ENCODE measurements around the gene EPB41L4A.

The EPB41L4A gene

GRCh38 chr5:112238473-112238872 is 180.6 kb downstream of the EPB41L4A start:
- DNase-seq: peak; percentile 47
- no peak overlapping the region for H2AFZ ChIP-seq (ENCODE audit: low read length)
- H3K36me3 ChIP-seq (replicated peaks; ENCODE audit: insufficient read depth, low read length): no peaks in the 10 kb centered on the region
- H3K4me3 ChIP-seq (ENCODE audit: low read length): no peak overlapping the region
- H3K4me1 ChIP-seq (ENCODE audit: low read length): no peaks in the 10 kb centered on the region
- H3K4me2 ChIP-seq (ENCODE audit: low read depth, low read length): no peak overlapping the region
- no peaks in the 10 kb centered on the region for H3K9me2 ChIP-seq (replicated peaks; ENCODE audit: insufficient read depth, low read length)
- no peak overlapping the region for H3K27ac ChIP-seq (ENCODE audit: low read length)
- no peaks in the 10 kb centered on the region for H3K79me2 ChIP-seq (ENCODE audit: low read length)
- no peaks in the 10 kb centered on the region for H3K9me3 ChIP-seq (replicated peaks; ENCODE audit: insufficient read depth, low read length)
- no peaks in the 10 kb centered on the region for H3K27me3 ChIP-seq (replicated peaks; ENCODE audit: insufficient read depth, low read length)
- H4K20me1 ChIP-seq (ENCODE audit: insufficient read depth, low read length): no peaks in the 10 kb centered on the region
- H3F3A ChIP-seq (ENCODE audit: insufficient read depth, low read length): no peaks in the 10 kb centered on the region
- H3K9ac ChIP-seq (ENCODE audit: low read length): no peak overlapping the region
- TF ChIP-seq EZH2phosphoT487 (IDR thresholded peaks at IDR 0.05; ENCODE audit: low read length) (no peak), CTCF (IDR thresholded peaks at IDR 0.05; ENCODE audit: low read length) (peak; percentile 36)

- Histone ChIP-seq H3K27ac (ENCODE audit: low read length) (no peak overlapping the region), H3K9ac (ENCODE audit: low read length) (no peak overlapping the region), H3K79me2 (ENCODE audit: low read length) (no peaks in the 10 kb centered on the region), H3K36me3 (replicated peaks; ENCODE audit: insufficient read depth, low read length) (no peaks in the 10 kb centered on the region), H3K9me2 (replicated peaks; ENCODE audit: insufficient read depth, low read length) (no peaks in the 10 kb centered on the region), H3K4me3 (ENCODE audit: low read length) (no peak overlapping the region), H3F3A (ENCODE audit: insufficient read depth, low read length) (no peaks in the 10 kb centered on the region), H2AFZ (ENCODE audit: low read length) (no peak overlapping the region), H3K27me3 (replicated peaks; ENCODE audit: insufficient read depth, low read length) (no peaks in the 10 kb centered on the region), H4K20me1 (ENCODE audit: insufficient read depth, low read length) (no peaks in the 10 kb centered on the region), H3K4me2 (ENCODE audit: low read depth, low read length) (no peak overlapping the region), H3K9me3 (replicated peaks; ENCODE audit: insufficient read depth, low read length) (no peaks in the 10 kb centered on the region), H3K4me1 (ENCODE audit: low read length) (no peaks in the 10 kb centered on the region)
- DNase-seq: no peak
- no peak for TF ChIP-seq EZH2 (optimal IDR thresholded peaks at IDR 0.05; ENCODE audit: low read depth, low read length)
- no peak for TF ChIP-seq CTCF (IDR thresholded peaks at IDR 0.05; ENCODE audit: low read length)
- no peak for TF ChIP-seq EZH2phosphoT487 (IDR thresholded peaks at IDR 0.05; ENCODE audit: low read length)
Observed at GRCh38 chr5:112237456-112237855, 181.6 kb downstream of the EPB41L4A start.

- Histone ChIP-seq H2AFZ (ENCODE audit: low read length) (no peak overlapping the region), H3F3A (ENCODE audit: insufficient read depth, low read length) (no peaks in the 10 kb centered on the region), H3K27me3 (replicated peaks; ENCODE audit: insufficient read depth, low read length) (no peaks in the 10 kb centered on the region), H3K27ac (ENCODE audit: low read length) (no peak overlapping the region), H4K20me1 (ENCODE audit: insufficient read depth, low read length) (no peaks in the 10 kb centered on the region), H3K9me3 (replicated peaks; ENCODE audit: insufficient read depth, low read length) (no peaks in the 10 kb centered on the region), H3K9me2 (replicated peaks; ENCODE audit: insufficient read depth, low read length) (no peaks in the 10 kb centered on the region), H3K4me2 (ENCODE audit: low read depth, low read length) (no peak overlapping the region), H3K9ac (ENCODE audit: low read length) (no peak overlapping the region), H3K79me2 (ENCODE audit: low read length) (no peaks in the 10 kb centered on the region), H3K4me1 (ENCODE audit: low read length) (no peaks in the 10 kb centered on the region), H3K36me3 (replicated peaks; ENCODE audit: insufficient read depth, low read length) (no peaks in the 10 kb centered on the region), H3K4me3 (ENCODE audit: low read length) (no peak overlapping the region)
- TF ChIP-seq EZH2phosphoT487 (IDR thresholded peaks at IDR 0.05; ENCODE audit: low read length) (no peak), CTCF (IDR thresholded peaks at IDR 0.05; ENCODE audit: low read length) (no peak), EZH2 (optimal IDR thresholded peaks at IDR 0.05; ENCODE audit: low read depth, low read length) (no peak)
- no peak for DNase-seq
Observed at GRCh38 chr5:112234000-112234399, 185.1 kb downstream of the EPB41L4A start.
